GM18907 (cell line): Measurements from ENCODE around the gene C14orf119.

Experiments
- ATAC-seq: cut with Tn5 transposase; IDR thresholded peaks from one replicate; pipeline ENCODE4 v1.9.1; 2021; ENCODE audit warnings: mild to moderate bottlenecking, moderate library complexity; ENCODE audit not compliant: unreplicated experiment

Gene C14orf119

DNA sequence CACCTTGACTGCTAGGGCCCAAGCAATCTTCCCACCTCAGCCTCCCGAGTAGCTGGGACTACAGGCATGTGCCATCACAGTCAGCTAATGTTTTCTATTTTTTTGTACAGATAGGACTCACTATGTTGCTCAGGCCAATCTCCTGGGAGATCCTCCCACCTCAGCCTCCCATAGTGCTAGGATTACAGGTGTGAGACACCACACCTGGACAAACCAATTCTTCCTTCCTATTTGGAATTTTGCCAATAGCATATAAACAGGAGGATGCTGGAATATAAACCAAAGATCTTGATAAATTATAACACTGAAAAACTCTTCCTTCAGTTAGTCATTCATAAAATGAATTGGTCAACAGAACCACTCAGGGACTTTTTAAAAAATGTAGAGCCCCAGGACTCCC, 8.7 kb upstream of the C14orf119 start:
- ATAC-seq = no peak

- no peak for ATAC-seq
Observed at GRCh38 chr14:23089498-23090253, 5.6 kb upstream of the C14orf119 start.

DNA sequence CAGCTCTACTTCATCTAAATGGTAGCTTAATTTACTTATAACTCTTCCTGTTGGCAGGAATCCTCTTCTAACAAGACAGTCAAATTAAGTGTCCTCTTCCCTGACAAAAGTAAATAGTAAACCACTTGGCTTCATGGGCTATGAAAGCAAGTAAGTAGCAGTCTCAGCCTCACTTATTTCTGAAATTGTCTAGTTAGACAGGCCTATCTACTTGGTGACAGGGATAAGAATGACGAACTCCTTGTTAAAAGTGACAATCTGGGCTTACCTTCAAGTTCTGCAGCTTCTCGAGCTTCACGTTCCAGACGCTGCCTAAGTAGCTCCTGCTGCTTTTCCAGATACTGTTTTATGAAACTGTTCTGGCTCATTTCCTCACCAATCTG, 5.1 kb upstream of the C14orf119 start:
- ATAC-seq = no peak

DNA sequence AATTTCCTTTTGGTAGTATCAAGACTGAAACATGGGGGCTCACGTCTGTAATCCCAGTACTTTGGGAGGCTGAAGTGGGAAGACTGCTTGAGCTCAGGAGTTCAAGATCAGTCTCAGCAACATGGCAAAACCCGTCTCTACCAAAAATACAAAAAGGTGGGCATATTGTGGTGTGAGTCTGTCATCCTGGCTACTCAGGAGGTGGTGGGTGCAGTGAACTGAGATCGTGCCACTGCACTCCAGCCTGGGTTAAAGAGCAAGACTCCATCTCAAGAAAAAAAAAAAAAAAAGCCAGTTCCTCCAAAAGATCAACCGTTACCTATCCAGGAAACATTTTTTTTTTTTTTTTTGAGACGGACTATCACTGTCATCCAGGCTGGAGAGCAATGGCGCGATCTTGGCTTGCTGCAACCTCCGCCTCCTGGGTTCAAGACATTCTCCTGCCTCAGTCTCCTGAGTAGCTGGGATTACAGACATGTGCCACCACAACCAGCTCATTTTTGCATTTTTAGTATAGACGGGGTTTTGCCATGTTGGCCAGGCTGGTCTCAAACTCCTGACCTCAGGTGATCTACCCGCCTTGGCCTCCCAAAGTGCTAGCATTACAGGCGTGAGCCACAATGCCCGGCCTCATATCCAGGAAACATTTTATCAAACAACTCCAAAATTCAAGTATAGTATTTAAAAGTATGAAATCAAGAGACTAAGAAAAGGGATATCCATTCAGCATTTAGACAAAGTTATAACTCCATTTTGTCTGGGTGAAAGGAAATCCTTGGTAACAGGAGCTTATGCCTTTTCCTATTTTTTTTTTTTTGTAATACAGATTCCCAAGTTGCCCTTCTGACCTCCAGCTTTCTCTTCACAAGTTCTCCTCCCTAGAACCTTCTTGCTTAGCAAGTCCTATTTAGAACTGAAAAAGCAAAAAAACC, 3.7 kb upstream of the C14orf119 start:
- no peak for ATAC-seq

DNA sequence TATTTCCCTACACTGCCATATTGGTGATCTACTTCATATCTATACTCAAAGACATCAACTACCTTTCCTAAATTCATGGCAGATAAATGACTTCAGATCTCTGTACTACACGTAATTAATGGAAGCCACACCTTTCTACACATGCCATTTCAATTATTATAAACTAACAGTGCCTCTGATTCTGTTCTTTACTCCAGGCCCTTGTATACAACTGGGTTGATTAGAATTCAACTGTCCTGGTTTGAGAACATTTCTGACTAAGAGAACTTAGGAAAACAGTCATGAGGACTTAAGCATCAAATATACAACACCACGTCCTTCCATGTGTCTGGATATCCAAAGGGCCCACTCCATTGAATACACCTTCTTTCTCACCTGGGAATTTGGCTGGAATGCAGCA, 2.2 kb upstream of the C14orf119 start:
- no peak for ATAC-seq

DNA sequence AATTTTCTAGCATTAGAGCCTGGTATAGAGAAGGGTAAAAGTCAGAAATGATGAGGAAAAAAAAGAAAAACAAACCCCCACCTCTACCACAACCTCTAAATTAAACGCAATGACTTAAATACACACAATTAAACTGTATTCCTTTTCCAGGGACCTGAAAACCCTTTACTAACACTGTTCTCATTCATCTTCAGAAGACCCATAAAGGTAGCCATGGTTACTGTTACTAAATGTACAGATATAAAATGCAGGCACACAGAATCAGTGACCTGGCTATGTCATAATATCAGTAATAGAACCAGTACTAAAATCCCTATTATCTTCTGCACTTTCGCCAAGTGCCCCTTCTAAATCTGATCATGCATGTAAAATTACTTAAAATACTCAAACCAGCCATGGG, 1.8 kb upstream of the C14orf119 start:
- no peak for ATAC-seq

DNA sequence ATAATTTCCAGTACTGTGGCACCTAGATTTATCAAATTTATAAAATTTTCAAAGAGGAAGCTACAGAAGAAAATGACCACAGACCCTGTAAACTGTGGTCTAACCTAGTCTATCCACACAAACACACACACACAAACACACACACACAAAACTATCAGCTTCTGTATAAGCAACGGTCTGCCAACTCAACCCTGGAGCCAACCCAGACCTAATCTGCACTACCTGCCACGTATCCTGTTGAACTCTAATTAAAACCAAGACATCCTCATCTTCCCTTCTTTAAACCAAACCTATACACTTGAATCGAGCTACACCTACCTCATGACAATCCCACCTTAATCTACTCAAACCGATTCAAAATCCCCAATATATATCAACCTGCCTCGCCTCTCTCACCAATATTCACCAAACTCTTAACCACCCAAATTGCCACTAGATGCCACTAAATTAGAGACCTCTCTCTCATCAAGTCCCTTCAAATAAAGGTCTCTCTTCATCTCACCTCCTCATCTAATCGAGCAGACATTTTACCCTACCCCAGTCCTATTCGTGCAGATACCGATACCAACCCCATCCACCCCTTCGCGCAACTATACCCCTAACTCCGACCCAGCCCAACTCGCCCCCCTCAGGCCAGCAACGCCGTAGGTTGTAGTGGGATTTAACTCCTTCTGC, 1.2 kb upstream of the C14orf119 start:
- no peak for ATAC-seq

DNA sequence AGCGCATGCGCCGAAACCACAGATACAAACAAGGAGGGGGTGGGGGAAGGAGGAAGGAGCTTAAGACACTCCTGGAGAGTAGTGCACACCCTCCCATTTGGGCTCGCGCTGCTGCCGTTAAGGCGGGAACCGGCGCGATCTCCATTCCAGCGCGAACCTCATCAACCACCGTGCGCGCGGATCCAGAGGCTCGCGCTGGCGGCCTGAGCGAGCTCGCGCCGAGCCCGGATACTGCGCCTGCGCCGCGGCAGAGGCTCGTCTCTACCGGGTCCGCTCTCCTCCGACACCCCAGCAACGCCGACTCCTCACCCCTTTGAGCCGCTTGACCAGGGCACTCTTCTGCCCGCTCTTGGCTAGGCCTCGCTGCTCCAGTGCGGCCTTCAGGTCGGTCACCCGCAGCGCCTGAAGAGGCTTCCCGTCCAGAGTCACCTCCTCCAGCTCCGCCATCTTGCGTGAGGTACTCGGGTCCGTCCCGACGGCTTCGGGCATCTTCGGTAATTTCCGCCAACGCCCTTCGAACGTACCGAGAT, 574 bp upstream of the C14orf119 start, which contains the start of gene ACIN1:
Gene ACIN1 (minus strand): TSS at position 471 of the 530 bp plus-strand sequence. CDS start 24 bp downstream, at position 447.
- peak; percentile 43 for ATAC-seq

DNA sequence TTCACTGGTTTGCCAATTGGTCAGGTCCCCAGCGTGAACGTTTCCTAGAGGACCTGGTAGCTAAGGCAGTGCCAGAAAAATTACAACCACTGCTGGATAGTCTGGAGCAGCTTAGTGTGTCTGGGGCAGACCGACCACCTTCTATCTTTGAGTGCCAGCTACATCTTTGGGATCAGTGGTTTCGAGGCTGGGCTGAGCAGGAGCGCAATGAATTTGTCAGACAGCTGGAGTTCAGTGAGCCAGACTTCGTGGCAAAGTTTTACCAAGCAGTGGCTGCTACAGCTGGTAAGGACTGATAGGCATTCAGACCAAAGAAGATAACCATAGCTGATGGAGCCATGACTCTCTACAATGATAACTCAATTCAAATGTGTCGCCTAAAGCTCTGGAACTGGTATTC, 2.5 kb downstream of the C14orf119 start:
- no peak for ATAC-seq

DNA sequence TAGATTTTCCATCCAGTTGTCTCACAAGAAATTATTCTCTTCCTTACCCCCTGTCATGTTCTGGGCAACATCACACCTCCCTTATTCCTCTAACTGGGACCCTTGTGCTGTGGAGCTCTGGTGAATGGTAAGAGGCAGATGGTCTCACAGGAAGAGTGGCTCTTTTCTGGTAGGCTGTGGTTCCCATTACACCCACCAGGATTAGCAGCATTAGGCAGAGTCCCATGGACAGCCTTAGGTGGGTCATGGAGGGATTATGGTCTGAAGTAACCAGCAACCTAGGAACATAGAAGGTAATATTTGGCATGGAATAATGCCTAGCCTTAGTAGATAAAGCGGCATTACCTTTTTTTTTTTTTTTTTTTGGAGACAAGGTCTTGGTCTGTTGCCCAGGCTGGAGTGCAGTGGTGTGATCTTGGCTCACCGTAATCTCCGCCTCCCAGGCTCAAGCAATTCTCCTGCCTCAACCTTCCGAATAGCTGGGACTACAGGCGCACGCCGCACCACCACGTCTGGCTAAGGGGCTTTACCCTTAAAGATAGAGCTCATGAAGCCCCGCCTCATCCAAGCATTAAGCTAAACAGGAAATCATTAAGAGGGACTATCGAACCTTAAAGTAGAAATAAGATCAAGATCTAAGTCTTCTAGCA, 4.0 kb downstream of the C14orf119 start:
- ATAC-seq = no peak

GRCh38 chr14:23101213-23101970, 6.1 kb downstream of the C14orf119 start:
- no peak for ATAC-seq

DNA sequence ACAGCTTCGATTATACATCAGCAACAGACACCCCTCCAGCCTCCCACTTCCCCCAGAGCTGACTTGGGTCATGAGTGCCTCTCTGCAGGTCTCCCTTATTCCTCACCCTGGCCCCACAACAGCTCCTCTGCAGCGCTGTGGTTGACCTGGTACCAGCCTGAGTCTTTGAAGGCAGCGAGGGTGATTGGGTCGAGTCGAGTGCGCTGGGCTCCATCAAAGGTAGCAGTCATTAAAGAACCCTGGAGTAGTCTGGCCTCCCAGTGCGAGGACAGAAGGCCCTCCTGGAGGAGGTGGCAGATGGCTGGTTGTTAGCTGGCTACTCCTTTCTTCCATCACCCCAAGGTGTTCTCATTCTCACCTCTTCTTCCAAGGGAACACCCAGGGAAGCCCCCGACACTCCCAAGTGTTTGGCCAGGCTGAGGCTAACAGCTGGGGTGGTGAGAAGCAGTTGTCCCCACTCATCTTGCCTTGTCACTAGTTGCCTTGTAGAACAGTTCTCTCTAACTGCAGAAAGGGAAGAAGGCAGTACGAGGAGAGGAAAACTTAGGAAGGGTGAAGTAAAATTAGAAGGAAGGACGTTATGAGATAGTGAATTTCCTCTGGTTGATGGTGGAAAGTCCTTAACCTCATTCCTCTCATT, 6.8 kb downstream of the C14orf119 start:
- ATAC-seq = no peak

GRCh38 chr14:23102801-23103200, 7.5 kb downstream of the C14orf119 start:
- ATAC-seq = no peak

DNA sequence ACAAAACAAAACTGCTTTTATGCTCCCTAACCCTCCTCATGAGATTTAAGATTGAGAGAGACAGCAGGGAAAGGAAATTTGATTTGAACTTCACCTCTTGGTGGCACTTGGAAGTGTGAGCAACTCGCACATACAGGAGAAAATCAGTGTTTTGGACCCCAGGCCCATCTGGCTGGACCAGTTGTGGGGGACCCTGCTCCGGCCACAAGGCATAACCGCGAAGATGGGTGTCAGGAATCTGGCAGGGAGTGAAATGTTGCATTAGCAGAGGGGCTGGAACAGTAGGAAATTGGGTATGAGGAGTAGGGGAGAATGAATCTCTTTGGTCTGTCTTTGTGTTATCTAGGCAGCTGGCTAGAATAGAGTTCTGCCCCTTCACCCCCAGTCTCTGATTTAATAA, 8.3 kb downstream of the C14orf119 start:
- no peak for ATAC-seq

DNA sequence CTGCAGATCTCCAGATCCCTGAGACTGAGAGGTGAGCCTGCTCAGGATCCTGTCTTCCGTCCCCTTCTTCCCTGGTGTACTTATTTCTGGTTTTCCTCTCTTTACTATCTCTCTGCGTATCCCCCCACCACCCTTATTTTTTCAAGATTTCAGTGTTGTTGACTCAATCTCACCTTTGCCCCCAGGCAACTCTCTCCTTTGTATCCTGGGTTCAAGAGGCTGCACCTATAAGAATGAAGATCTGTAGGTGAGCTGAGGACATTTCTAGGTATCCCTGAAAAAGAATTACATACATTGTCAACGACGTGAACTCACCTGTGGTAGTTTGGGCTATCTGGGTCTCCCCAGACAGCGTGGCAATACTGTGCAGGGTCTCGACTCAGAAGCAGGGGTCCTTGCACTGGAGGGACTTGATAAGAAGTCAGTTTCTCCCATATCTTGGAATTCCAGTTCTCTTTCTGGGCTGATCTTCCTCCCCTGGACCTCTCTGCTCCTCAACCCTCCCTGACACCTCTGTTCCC, 8.8 kb downstream of the C14orf119 start:
- ATAC-seq = no peak

GRCh38 chr14:23104591-23105347, 9.5 kb downstream of the C14orf119 start, which contains the start of gene CIROP:
Gene CIROP (minus strand): TSS chr14:23104989. CDS start chr14:23104920, 69 bp downstream.
- ATAC-seq = no peak

- ATAC-seq = no peak
Observed at GRCh38 chr14:23105348-23105824, 10.1 kb downstream of the C14orf119 start.

GRCh38 chr14:23106747-23107045, 11.4 kb downstream of the C14orf119 start:
- ATAC-seq = no peak
